Stimulated activated CD8-positive, alpha-beta memory T cell treated with anti-CD3 and anti-CD28 coated beads, Interleukin-7, amount 100 ng/mL, for 4 hours (primary cell): ENCODE results near the gene PGA5.

Experiments used
- DNase-seq, 2 donors: peaks; one replicate each; pipeline ENCODE4 v3.0.0-alpha.2; 2020; ENCODE audit warnings: low read depth in 2 of 2

PGA5 gene

DNA sequence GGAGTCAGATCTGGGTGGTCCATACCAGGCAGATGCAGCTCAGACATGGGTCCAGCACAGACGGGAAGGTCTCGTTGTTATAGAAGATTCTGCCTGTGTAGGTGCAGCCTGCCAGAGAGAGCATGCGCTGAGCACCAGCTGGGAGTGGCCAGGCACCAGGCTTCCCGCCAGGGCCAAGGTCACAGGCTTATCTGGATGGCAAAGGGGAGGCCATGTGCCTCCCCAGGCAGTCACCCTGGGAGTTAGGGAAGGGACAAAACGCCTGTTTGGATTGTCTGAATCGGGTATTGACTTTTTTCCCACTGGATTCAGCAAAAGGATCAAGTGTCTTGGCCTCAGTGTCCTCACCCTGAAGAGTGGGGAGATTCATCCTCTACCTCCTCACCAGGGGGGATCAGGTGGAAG is 26.5 kb downstream of the PGA5 start:
- no peak for DNase-seq

DNA sequence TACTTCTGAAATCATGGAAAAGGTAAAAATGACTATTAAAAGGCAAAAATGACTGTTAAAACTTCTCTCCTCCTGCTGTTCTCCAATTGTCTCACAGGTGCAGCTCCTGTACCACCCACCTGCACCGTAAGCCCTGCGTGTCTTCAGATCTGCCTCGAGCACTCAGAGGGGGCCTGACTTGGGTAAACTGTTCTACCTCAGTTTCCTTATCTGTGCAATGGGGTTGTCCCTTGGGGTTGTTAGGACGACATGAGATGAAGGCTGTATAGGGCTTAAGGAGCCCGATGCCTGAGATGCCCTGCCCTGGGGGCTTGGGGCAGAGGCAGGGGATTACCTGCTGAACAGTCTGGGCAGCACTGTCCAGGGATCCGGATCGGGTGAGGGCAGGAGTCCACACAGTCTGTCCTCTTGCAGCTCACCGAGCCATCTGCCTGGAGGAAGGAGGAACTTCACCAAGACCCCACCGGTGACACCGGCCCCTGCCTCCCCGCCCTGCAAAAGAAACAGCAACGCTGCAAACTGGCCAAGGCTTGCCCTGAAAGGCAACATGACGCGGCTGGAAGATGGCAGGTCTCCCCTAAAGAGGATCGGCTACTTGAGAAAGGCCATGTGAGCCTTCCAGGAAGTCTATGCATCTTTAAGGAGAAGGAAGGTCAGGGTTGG is 27.7 kb downstream of the PGA5 start:
- DNase-seq, result no peak

DNA sequence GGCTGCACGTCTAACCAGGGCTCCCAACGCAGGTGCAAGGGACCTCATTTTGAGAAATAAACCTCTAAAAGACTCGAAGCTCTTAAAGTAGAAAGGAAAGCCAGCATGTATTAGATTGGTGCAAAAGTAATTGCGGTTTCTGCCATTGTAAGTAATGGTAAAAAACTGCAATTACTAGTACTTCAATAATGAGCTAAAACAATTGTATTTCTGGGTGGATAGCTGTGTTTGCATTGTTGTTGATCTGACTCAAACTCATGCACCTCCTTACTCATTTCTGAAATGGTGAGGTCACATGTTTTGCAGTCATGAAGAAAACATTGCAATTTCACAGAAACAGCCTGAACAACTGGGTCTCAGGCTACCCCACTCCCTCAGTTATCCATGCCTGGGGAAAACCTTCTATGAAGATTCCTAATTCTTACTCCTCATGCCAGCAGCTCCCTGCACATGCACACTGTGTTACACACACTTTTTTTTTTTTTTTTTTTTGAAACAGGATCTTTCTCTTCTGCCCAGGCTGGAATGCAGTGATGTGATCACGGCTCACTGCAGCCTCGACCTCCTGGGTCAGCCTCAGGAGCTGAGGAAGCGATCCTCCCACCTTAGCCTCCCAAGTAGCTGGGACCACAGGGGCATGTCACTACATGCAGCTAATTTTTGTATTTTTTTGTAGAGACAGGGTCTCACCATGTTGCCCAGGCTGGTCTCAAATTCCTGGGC is 29.5 kb downstream of the PGA5 start:
- no peak for DNase-seq

DNA sequence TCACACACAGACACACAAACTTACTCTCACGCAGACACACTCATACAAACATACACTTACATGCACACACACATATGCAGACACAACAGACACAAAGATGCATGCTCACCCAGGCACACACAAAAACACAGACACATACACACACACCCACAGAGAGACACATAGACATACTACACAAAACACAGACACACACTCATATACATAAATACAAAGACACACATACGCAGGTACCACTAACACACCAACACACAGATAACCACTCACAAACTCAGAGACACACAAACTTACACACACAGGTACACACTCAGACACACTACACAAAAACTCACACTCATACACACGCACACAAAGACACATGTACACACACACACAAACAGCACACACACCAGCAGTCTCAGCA is 31.8 kb downstream of the PGA5 start:
- no peak for DNase-seq

DNA sequence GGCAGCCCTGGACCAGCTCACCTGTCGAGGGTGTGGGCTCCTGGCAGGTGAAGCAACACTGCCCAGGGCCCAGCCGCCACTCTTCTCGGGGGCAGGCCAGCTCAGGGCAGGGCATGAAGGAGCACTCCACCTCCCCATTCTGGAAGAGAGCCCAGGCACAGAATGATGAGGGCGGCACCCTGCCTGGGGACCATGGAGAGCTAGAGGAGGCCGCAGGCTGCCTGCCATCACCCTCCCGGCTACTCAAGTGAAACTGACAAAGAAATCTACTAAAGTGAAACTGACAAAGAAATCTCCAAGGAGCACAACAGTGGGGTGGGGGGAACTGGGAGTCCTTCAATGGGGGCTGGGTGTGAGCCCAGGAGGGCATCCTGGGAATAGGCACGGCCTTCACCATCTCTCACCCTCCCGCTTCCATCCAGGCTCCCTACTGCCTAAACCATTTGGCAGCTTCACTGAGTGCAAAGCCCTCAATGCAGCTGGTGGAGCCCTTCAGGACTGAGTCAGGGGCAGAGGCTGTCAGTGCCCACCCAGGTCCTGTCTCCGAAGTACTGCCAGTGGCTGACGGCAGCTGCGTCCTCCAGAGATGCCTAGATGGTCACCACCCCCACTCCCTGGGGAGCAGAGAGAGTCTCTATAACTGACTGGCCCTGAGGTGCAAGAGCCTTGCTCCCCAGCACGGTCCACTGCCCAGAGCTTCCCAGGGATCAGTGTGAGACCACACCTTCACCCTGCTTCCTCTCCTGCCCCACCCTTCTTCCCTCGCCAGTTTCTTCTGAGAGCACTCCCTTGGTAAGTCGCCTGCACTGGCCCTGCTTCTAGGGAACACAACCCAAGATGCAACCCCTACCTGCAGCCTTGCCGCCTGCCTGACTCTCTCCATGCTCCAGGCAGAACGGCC is 32.5 kb downstream of the PGA5 start:
- no peak for DNase-seq

DNA sequence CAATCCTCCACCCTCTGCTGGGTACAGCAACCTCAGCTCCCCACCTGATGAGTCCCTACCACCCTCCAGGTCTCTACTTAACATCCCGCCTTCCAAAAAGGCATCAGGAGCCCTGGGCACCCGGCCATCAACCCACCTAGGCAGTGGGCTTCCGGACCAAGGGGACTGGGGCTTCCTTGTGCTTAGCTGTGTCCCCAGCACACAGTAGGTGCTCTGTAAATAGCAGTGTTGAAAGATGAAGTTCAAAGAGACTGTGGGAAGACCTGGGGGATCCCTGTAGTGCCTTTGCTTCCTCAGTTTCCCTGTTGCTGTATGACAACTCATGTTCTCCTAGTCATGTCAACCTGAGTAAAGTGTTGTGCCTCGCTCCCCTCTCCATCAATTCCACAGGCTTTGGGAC is 33.1 kb downstream of the PGA5 start:
- DNase-seq, result no peak

DNA sequence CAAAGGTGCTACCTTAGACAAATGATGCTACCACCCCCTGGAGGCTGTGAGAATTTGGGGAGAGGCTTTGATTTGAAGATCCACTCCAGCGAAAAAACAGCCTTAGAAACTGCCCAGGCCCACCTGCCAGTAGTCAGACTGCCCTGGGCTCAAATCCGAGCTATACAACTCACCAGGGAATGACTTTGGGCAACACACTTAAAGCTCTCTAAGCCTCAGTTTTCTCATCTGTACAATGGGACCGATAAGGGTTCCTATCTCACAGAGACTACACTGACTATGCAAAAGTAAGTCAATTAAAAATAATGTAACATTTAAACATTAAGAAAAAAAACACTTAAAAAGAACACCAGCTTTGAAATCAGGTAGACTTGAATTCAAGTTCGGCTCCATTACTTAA is 34.2 kb downstream of the PGA5 start:
- no peak for DNase-seq

DNA sequence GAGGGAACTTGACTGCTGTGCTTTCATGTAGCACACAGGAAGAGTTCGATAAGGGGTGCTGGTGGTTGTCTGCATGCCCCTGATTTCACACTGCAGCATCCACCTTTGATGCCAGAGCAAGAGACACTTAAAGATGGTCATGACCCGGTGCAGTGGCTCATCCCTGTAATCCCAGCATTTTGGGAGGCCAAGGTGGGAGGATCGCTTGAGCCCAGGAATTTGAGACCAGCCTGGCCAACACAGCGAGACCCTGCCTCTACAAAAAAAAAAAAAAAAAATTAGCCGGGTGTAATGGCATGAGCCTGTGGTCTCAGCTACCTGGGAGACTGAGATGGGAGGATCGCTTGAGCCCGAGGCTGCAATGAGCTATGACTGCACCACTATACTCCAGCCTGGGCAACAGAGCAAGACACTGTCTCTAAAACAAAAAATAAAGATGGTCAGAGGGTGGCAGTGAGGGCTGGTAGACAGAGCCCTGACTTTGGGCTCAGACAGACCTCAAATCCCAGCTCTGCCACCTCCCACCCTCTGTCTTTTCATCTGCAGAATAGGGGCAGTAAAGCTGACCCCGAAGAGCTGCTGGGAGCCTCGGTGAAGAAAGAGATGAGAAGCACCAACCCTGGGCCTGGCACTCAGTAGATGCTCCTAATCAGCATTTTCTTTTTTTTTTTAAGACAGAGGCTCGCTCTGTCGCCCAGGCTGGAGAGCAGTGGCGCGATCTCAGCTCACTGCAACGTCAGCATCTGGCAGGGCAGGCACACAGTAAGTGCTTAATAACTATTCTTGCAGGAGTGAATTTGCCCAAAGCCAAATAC is 36.4 kb downstream of the PGA5 start:
- no peak for DNase-seq

DNA sequence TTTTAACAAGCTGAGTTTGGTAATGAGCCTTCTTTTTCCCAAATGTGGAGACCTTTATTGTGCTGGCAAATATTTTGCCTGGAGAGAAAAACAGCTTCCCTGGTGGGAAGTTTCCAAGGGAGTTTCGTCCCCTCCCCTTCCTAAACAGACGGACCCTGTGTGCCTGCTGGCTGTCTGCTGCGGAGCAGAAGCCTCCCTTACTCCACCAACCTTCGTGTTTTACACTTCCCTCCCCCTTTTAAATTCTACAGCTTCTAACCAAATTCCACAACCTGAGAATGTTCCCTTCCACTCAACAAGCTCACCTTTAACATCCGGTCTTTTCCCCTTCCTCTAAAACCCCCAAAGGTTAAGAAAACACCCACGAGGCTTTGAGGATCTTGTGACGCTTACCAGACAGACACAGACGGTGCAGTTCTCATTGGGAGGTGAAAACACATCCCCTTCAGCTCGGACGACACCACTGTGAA is 37.1 kb downstream of the PGA5 start:
- no peak for DNase-seq

DNA sequence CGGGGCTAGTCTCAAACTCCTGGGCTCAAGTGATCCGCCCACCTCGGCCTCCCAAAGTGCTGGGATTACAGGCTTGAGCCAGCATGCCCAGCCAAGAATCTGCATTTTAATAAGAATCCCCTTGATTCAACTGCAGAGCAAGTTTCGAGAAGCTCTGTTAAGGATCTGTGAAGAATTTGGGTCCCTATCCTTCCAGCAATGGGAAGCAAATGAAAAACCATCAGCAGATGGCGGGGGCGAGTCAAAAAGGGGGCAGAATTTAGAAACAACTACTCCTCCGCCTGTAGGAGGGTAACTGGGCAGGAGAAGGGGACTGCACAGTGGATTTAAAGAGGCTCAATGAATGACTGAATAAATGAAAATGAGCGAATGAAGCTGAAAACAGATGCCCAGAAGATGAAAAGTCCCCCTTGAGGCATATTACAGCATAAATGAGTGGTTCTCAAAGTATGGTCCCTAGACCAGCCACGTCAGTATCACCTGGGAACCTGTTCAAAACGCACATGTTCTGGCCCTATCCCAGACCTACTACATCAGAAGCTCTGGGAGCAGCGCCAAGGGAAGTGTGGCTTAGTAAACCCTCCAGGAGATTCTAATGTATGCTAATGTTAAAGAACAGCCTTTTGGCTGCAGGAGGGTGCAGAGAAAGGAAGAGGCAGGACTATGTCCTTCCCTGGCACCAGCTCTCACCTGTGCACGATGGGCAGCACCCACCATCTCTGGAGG is 39.1 kb downstream of the PGA5 start:
- DNase-seq, result no peak

DNA sequence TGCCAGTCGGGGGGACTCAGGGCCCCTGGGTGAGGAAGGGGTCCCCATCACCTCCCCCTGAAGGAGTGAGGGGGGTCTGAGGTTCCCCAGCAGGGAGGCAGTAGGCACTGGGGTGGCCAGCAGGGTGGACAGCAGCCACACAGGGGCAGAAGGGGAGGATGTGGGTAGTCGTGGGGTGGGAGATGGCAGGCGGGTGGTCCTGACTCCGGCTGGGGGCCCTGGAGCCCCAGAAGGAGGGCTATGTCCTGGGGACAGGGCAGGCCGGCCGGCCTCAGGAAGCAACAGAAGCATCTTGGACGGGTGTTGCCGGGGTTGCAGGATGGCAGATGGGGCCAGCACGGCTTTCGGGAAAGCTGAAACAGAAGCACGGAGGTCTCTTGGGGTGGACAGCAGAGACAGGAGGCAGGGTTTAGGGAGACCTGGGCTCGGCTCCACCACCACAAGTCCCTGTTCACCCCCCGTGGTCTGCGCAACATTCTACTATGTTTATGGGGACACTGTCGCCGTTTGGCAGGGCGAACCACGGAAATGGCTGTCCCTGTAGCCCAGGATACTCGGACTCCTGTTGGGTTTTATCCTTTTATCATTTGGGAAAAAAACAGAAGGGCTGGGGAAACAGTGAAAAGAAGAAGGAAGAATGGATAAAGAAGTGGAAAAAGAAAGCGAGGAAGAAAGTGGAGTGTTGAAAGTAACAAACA is 40.1 kb downstream of the PGA5 start:
- DNase-seq, result no peak

DNA sequence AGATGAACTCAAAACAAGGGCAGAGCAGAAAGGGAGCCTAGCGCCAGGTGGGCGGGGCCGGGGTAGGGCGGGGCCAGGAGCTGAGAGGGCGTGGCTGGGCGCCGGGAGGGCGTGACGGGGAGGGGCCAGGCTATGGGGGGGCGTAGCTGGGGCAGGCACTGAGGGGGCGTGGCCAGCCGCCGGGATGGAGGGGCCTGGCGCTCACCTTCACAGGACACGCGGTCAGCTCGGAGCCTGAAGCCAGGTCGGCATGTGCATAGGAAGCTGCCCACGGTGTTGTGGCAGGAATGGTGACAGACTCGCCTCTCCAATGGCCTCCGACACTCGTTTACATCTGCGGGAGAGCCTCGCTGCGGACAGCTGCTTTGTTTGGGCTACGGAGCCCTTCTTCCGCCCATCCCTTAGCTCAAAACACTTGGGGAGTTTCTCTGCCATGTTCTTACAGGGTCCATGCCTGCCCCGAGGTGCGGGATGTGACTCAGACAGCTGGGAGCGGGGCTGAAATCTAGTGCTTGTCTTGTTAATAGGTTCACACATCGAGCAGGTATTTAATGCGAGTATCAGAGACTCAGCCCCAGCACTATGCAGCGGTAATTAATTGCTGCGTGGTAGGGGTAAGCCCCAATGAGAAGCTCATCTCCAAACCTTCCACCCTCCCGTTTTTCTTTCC is 40.7 kb downstream of the PGA5 start:
- DNase-seq, result no peak

DNA sequence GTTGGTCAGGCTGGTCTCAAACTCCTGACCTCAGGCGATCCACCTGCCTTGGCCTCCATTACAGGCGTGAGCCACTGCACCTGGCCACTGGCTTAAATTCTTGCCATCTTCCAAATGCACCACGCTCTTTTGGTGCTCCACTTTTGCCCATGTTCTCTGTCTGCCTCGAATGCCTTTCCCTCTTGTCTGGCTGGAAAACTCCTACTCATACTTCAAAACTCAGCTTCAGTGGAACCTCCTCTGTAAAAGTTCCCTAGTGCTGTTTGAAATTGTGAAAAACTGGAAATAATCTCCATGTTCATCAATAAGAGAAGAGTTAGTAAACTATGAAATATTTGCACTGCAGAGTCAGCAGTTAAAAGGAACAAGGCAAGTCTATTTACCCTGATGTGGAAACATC is 42.6 kb downstream of the PGA5 start:
- no peak for DNase-seq

DNA sequence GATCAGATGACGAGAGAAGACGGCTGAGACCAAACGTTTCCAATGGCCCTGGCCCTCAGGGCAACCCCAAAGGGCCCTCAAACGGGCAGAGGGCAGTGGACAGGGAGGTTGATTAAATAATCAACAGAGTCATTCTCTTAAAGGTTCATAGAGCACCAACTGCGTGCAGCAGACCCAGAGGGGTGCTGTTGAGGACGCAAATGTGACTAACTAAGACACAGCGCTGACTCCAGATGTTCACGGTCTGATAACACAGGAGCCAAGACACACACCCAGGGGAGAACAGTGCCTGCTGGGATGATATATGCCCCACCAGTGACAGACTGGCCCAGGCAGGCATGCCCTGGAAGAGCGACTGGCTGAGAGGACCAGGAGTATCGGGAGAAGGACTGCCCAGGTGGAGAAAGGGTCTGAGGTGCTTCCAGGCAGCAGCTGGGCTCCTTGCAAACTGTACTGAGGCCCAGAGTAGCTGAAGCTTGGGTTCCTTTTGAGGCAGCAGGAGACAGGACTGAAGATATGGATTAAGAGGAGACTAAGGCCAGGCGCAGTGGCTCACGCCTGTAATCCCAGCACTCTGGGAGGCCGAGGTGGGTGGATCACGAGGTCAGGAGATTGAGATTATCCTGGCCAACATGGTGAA is 46.5 kb downstream of the PGA5 start:
- no peak for DNase-seq

DNA sequence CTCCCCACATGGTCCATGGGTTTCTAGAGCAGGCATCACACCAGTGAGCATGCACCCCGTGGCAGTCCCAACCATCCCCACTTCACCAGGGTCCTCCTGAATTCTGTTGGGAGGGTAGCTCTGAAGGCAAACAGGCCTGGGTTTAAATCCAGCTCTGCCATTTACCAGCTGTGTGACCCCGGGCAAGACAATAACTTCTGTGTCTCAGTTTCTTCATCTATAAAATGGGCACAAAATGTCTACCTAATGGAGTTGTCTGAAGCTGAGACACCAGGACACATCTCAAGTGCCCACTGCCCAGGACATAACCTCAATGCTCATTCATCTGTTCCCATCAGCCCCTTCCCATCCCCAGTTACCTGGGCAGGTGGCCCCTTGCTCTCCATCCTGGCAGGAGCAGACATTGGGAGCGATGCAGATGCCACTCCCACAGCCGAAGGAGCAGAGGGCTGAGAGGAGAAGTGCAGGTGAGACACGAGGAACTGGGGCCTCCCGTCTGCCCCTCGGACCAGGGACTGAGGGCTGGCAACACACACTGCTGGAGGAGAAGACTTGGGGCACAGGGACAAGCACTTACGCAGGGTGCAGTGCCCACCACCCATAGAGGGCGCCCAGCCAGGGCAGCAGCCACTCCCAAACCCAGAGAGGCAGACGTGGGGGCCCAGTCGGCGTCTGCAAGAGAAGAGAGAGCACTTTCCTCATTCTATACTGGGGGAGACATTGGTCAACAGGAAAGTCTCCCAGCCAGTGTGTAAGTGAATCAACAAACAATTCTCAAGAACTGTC is 50.1 kb downstream of the PGA5 start:
- DNase-seq, result no peak

DNA sequence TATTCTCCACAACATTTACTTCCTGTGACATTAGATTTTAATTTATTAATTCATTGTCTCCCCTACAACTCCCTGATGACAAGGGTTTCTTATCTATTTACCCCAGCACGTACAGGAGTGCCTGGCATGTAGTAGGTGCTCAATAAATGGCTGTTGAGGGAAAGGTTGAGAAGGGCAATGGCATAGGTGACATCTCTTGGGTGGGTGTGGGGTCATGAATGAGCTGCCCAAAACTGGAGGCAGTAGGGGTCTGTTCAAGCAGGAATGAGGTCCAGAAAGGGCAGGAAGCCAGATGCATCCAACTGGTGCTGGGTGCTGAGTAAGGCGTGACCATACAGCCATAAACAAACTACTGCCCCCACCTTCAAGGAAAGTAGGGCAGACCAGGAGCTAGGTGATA is 51.4 kb downstream of the PGA5 start:
- no peak for DNase-seq

DNA sequence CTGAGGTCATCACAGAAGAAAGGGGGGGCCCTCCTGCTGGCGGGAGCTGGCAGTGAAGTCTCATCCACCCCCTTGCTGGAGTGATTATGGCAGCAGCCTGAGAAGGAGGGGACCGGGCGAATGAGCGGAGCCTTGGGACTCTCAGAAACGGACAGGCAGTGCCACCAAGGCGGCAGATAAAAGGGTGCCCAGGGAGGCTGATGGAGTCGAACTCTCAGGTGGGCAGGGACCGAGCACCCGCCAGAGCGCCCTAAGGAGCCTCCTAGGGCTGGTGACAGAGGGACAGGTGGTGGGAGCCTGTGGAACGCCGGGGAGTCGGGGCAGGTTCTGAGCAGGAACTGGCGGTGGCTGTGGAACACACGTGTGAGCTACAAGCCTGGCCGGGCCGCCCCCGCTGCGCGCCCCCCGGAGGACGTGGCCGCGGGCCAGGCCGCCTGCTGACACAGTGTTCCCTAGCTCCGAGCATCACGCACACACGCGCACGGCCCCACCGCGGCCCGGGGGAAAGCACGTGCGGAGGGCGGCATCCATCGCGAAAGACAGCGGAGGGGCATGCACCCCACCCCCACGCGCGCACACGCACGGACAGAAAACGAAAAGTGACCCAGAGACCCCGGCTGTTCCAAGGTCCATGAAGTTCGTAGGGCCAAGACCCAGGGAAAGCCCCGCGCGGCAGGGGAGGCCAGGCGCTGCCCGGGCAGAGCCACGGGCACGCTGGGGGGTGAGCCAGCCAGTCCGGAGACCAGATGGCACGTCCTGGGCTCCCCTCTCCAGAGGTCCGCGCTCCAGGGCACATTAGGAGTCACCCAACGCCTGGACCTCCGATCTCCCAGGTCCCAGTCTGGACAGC is 53.1 kb downstream of the PGA5 start:
- DNase-seq, result peak; percentile 36 to 60
